GM12891 (cell line): ENCODE results near the gene GAN.
"Not testable (repeated sequence)": the region's sequence is repeated elsewhere in the genome, so short reads cannot be mapped to it uniquely, and the experiment has no call there.

Source experiments
- DNase-seq: peaks from one replicate; pipeline ENCODE4 v3.0.0; 2011; ENCODE audit warnings: low spot score; ENCODE audit not compliant: insufficient read length
- FAIRE-seq: peaks from 2 replicates; lab custom pipeline; 2011; peaks lifted over from hg19 to GRCh38; lab: Jason Lieb, UNC
- PAX5 ChIP-seq: IDR thresholded peaks from 2 replicates; pipeline ENCODE4 v1.6.1; 2011; ENCODE audit warnings: low read length, moderate library complexity, mild to moderate bottlenecking; ENCODE audit not compliant: insufficient read depth, severe bottlenecking
- POLR2A ChIP-seq: IDR thresholded peaks from 2 replicates; pipeline ENCODE4 v1.6.1; 2011; ENCODE audit warnings: low read depth, low read length, control low read depth
- POLR2AphosphoS5 ChIP-seq: IDR thresholded peaks from 2 replicates; pipeline ENCODE4 v1.6.1; 2011; ENCODE audit warnings: low read depth, low read length, control low read depth
- POU2F2 ChIP-seq: IDR thresholded peaks from 2 replicates; pipeline ENCODE4 v1.6.1; 2011; ENCODE audit warnings: low read depth, mild to moderate bottlenecking, control low read depth, low read length, moderate library complexity
- SPI1 ChIP-seq: IDR thresholded peaks from 2 replicates; pipeline ENCODE4 v1.6.1; 2011; ENCODE audit warnings: low read depth, low read length, control low read depth
- TAF1 ChIP-seq: IDR thresholded peaks from 2 replicates; pipeline ENCODE4 v1.6.1; 2011; ENCODE audit warnings: low read depth, low read length, control low read depth

The GAN gene

DNA sequence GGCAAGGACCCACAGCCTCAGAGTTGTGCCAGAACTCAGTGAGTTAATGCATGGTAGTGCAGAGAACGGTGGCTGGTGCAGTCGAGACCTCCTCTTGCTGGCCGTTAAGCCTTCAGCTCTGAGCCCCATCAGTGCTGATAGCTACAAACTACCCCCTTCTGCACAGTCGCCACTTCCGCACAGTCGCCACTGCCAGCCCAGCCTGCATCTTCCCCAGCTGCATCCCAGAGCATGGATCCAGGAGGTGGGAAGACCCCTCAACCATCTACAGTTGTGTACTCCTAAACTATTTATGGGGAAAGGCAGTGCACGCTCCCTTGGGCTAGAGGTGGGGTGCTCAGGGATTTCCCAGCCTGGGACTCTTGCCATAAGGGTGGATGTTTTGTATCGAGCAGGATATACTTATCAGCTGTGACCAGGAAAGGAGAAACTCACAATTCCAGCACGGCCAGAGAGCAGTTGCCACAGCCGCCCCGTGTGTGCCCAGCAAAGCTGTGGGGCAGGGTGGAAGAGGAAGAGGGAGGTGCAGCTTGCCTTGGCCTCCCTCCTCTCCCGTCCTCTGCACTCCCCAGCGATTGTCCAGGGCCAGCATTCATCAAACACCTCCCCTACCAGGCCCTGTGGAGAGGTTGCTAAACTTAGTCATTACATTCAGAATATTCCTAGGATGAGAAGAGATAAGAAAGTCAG, 80.3 kb downstream of the GAN start:
- no peak for DNase-seq
- no peak for TF ChIP-seq POLR2AphosphoS5
- no peak for TF ChIP-seq PAX5
- no peak for TF ChIP-seq TAF1
- no peak for TF ChIP-seq POU2F2
- no peak for TF ChIP-seq SPI1
- TF ChIP-seq POLR2A, result no peak
- no peak for FAIRE-seq

DNA sequence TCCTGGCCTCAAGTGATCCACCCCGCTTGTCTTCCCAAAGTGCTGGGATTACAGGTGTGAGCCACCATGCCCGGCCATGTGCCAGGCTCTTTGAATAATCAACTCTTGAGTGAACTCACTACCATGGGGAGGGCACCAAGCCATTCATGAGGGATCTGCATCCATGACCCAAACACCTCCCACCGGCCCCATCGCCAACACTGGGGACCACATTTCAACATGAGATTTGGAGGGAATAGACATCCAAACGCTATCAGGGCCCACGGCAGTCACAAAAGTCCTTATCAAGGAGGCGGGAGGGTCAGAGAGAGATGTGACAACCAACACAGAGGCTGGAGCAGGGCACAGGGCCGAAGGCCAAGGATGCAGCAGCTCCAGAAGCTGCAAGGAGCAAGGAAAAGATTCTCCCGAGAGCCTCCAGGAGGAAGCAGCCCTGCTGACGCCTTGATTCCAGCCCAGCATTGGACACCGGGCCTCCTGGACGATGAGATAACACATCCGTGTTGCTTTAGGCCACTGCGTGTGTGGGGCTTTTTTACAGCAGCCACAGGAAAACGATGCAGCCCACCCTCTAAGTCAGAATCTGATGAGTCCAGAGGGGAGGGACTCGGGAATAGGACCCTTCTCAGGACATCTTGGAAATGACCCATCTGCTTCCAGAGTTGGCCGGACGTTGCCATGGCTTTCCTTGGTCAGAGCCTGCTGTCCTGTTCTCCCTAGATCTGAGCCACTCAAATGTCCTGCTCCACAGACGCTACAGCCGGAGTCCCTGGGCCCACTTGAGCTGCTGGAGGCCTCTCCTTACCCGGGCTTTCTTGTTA, 82.5 kb downstream of the GAN start:
- DNase-seq, result no peak
- TF ChIP-seq POLR2AphosphoS5, result no peak
- TF ChIP-seq TAF1, result no peak
- TF ChIP-seq SPI1, result no peak
- no peak for TF ChIP-seq POU2F2
- no peak for TF ChIP-seq POLR2A
- no peak for TF ChIP-seq PAX5
- no peak for FAIRE-seq

DNA sequence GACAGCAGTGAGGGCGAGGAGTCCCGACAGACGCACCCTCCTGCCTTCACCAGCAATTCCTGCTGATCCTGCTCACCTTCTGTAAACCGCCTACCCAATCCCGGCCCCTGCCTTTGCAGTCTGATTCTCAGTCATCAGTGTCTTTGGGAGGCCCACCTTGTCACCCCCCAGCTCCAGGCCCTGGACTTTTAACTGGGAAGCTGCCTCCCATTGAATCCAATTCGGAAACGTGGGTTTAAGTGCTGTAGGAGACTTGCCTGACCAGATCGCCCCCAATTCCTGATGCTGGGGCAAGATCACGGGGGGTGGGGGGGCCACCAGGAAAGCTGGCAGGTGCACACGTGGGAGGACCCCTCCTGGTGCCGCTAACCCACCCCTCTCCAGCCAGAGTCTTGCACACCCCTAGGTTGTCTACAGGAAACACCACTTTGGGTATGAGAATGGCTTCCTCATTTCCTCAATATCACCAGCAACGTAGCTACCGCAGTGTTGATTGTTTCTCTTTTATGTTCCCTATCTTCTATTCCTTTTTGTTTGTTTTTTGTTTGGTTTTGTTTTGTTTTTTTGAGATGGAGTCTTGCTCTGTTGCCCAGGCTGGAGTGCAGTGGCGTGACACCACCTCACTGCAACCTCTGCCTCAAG, 83.2 kb downstream of the GAN start:
- FAIRE-seq, result no peak
- DNase-seq, result no peak
- peak; percentile 33; the same call in 1 of the 2 replicates for TF ChIP-seq SPI1
- TF ChIP-seq POLR2AphosphoS5, result no peak
- no peak for TF ChIP-seq TAF1

DNA sequence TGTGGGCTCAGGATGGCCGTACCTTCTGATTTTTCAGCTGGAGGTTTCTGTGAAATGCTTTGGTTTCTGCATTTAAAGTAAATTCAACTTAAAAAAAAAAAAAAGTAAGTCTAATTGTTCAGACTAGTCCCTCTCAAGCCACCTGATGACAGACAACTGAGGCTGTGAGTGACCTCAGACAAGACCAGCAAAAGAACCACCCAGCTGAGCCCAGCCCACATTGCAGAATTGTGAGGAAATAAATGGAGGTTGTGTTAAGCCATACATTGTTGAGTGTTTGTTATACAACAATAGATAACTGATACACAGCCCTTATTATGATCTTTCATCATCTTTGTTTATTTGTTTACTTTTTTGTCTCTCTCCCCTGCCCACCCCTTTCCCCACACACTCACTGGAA, 85.1 kb downstream of the GAN start:
- TF ChIP-seq TAF1 (no peak), PAX5 (no peak), POLR2A (no peak), SPI1 (no peak), POLR2AphosphoS5 (no peak), POU2F2 (no peak)
- DNase-seq (no peak), FAIRE-seq (no peak)

DNA sequence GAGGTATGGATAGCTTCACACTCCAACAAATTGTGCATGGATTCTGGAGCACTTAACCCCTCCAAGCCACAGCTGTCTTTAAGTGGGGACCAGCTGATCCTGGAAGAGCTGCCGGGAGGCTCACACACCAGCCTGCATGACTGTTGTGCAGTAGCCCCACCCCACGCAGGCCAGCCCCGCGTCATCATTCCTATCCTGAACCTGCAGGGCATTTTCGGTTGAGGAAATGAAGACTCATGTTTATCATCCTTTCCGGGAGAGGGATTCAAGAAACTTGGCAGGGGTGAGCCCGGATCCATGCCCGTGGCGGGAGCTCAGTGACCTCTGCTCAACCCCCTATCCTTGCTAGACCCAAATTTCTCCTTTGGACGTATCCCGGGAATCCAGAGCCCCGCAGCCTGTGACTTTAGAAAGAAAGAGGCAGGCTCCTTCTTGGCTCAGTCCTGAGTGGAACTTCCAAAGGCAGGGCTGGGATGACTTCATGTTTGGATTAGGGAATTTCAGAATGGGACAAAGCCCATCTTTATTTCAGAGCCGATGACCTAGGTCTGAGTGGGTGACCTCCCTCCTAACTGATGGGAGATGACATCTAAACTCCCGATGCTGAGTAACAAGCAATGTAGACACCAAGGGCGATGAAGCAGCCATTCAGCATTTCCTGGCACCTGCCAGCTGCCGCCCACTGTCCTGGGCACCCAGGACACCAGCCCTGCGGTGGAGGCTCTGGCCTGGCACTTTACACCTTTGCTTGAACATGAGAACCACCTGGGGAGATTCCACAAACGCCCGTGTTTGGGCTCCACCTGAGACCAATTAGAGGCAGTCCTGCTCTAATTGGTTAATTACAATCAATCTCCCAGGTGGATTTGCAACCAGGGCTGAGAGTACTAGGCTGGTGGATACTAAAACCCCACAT, 86.5 kb downstream of the GAN start:
- FAIRE-seq (no peak), DNase-seq (no peak)
- TF ChIP-seq PAX5 (no peak), POU2F2 (no peak), POLR2AphosphoS5 (no peak), SPI1 (no peak)

DNA sequence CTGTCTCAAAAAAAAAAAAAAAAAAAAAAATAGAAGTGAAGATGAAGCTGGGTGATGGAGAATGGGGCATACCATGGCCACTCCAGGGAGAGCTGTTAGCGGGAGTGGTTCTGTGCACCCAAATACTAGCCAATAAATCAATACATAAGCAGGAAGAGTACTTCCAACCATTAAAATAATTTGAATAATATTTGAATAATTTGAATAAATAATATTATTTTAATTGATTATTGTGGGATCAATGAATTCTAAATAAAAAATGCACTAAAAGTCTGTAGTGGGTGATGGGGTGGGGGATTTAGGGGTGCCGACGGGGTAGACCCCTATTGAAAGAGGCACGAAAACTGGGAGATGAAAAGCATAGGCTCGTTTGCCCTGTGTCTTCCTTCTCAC, 88.4 kb downstream of the GAN start:
- DNase-seq (no peak), FAIRE-seq (no peak)
- TF ChIP-seq PAX5 (no peak), POLR2A (no peak), SPI1 (no peak), POU2F2 (no peak), TAF1 (no peak), POLR2AphosphoS5 (no peak)

DNA sequence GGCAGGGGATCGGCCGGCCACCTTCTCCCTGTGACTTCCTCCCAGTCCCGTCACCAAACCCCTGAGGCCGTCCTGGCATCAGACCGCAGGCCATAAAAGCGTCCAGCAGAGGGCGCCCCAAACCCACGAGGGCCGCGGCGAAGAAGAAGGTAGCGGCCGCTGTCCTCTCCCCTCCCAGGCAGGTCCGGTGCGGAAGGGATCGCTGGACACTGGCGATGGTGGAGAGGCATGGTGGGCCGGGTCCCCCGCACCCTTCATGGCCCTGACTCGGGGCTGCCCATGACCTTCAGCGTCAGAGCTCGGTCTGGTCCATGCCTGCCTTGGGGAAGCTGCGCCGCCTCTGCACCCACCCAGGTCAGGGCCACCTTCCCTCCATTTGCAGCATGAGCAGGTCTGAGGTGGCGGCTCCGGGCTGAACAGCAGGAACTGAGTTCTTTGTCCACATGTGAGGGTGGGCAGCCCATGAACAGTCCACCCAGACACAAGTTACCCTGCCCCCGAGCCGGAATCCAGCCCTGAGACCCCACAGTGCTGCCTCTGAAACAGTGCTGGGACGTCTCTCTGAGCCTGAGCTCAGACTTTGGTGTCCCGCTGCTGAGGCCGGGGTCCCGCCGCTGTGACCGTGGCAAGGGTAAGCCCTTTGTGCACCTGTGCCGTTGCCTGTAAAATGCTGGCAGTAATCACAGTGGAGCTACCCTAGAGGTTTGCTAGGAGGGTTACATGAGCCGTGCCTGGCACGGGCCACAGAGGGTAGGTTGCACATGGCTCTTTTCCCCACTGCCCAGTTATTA, 89.0 kb downstream of the GAN start:
- FAIRE-seq (peak; percentile 93), DNase-seq (peak; percentile 90)
- TF ChIP-seq PAX5 (no peak), SPI1 (peak; percentile 71), POU2F2 (peak; percentile 72; the same call in 1 of the 2 replicates)

DNA sequence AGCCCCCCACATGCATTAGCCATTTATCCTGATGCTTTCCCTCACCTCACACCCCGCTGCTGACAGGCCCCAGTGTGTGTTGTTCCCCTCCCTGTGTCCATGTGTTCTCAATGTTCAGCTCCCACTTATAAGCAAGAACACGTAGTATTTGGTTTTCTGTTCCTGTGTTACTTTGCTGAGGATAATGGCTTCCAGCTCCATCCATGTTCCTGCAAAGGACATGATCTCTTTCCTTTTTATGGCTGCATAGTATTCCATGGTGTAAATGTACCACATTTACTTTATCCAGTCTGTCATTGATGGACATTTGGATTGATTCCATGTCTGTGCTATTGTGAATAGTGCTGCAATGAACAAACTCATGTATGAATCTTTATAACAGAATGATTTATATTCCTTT, 90.2 kb downstream of the GAN start:
- FAIRE-seq, result not testable (repeated sequence)

DNA sequence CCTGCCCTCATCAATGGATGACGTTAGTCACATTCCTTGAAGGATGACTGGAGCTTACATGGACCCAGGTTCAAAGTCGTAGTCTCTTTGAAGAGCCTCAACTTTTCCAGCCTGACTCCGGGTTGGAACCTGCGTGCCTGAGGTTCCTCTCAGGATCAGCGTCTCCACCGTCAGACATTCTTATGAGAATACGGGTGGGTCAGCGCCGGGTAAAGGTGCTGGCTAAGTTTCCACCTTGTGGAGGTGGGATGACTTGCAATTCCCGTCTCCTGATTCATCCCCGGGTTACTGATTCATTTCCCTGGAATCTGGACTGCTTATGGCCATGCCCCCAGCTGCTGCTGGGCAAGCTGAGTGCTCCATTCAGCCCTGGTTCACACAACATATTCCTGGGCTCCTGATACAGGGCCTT, 90.9 kb downstream of the GAN start:
- FAIRE-seq, result no peak
- TF ChIP-seq POU2F2 (no peak), POLR2A (no peak), TAF1 (no peak), PAX5 (no peak), SPI1 (no peak), POLR2AphosphoS5 (no peak)
- DNase-seq, result no peak

More for the DNA sequence above, 90.2 kb downstream of the GAN start:
- not testable (repeated sequence) for DNase-seq
